HL-60/S4 treated with retinoic acid at 250 ng/mL for 4 days and 3 days (cell line): ENCODE results near the gene P2RY2.

Source experiments
- in situ Hi-C: fragments of 300-500 bp; cut with MboI; formaldehyde crosslinking; loops from 2 replicates; pipeline ENCODE4 v1.7.0; 2022; ENCODE audit warnings: low sequenced_read_pairs

The P2RY2 gene

DNA sequence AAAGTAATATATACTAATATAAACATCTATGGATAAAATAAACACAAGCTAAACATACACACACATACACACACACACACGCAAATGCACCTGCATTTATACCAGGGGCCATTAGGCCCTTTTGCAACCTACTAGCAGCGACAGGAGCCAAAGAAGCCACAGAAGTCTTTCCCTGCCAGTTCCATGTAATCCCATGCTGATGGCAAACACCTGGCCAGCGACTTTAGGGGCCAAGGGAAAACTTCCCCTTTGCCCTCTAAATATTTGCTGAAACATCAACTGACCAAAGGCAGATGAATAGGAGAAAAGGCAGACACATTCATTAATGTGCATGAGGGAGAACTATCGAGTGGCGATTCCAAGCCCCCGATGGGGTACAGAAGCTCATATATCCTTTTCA lies 14.8 kb upstream of the P2RY2 start:
- in situ Hi-C loops, result no loop called here

GRCh38 chr11:73203790-73204189 lies 14.3 kb upstream of the P2RY2 start:
- in situ Hi-C loops, result no loop called here

DNA sequence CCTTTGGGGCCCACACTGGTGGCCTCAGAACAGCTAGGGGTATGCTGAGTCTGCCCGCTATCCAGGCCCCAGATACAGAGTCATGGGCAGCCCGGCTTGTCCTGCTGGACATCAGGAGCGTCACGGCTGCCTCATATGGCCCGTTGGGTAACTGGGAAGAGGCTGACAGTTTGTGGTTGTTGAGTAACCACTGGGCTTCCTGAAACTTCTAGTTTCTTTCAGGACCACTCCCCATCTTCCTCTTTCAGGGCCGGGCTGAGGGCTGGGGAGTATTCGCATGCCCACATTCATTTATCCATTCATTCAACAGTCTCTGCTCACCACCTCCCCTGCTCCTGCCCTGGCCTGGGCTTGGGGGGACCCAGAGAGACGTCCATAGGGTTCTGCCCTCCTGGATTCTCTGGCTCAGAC lies 13.4 kb upstream of the P2RY2 start:
- in situ Hi-C loops, result no loop called here

DNA sequence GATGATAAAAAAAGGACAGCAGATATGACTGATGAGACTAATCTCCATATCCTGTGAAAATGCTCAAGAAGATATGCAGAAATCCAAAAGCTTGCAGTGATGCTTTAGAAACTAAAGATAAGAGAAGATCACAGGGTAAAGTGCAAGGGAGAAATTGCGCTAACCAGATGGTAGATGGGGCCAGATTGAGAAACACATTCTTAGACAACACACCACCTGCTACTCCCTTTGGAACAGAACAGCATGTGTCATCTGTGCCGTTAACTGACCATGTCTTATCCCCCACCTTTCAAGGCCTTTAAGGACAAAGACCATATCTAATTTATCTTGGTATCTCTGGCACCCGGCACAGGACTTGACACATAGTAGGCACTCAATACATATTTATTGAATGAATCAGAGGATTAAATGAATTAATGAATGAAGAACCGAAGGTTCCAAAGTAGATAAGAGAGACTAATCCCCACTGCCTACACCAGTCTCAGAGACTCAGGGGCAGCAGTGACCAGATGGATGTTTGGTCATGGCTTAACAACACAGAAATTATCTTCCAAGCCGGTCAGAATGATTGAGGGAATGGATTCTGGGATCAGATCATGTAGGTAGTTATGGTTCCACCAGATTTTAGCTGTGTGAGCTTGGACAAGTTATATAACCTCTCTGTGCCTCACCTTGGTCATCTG lies 12.3 kb upstream of the P2RY2 start:
- in situ Hi-C loops, result no loop called here

- in situ Hi-C loops, result no loop called here
Measured at GRCh38 chr11:73206801-73207200, 11.3 kb upstream of the P2RY2 start.

DNA sequence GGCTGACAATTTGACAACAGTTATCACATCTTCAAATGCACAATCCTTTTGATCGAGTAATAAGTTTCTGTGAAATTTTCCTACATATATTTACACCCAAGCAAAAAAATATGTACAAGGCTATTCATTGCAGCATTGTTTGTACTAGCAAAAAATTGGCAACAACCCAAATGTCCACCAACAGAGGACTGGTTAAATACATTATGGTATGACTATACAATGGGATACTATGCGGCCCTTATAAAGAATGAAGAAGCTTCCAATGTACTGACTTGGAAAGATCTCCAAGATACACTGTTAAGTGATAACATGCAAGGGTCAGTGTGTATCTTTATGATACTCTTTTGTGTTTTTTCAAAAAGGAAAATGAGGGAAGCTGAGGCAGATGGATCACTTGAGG lies 8.2 kb upstream of the P2RY2 start:
- in situ Hi-C loops, result no loop called here

GRCh38 chr11:73210916-73211667 lies 7.0 kb upstream of the P2RY2 start:
- in situ Hi-C loops, result no loop called here

- in situ Hi-C loops, result no loop called here
Measured at GRCh38 chr11:73213196-73214143, 4.6 kb upstream of the P2RY2 start.

GRCh38 chr11:73215191-73216134 lies 2.6 kb upstream of the P2RY2 start:
- in situ Hi-C loops, result no loop called here

DNA sequence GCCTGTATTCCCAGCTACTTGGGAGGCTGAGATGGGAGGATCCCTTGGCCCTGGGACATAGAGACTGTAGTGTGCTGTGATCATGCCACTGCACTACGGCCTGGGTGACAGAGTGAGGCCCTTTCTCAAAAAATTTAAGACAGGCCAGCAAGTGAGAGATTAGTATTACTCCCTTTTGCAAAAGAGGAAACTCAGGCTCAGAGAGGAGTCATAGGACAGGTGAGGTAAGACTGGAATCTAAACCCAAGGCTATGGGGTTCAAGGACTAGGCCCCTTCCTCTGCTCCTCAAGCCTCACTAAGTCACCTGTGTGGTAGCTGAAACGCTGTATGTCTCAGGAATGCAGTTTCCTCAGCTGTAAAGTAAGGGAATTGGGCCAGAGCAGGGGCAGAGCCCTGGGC lies 1.6 kb upstream of the P2RY2 start:
- in situ Hi-C loops, result no loop called here

DNA sequence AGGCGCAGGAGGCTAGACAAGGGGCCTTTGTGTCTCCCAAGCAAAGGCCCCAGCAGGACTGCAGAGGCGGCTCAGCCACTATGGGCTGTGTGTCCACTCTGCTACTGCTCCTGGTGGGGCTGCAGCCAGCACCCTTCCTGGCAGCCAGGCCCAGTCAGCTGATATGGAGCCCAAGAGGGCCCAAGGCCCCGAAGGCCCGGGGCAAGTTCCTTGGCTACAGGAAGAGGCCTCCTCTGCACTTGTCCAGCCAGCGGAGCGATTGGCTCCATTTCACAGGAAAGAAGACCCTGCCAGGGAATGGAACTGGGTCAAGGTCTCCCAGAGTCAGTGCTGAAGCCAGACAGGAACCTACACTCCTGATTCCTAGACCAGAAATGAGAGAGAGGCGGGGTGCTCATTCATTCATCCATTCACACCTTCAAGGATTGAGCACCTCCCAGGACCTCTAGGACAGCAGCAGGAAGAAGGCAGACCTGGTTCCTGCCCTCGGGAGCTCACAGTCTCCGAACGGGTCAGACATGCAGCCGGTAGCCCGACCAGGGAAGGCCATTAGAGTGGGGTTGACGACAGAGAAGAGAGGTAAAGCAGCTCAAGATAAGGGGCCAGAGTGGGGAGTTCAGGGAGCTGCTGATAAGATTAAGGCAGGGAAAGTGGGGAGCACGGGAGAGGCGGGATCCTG lies 811 bp upstream of the P2RY2 start:
- in situ Hi-C loops, result no loop called here

- in situ Hi-C loops, result no loop called here
Measured at GRCh38 chr11:73217810-73218105, 323 bp upstream of the P2RY2 start.

DNA sequence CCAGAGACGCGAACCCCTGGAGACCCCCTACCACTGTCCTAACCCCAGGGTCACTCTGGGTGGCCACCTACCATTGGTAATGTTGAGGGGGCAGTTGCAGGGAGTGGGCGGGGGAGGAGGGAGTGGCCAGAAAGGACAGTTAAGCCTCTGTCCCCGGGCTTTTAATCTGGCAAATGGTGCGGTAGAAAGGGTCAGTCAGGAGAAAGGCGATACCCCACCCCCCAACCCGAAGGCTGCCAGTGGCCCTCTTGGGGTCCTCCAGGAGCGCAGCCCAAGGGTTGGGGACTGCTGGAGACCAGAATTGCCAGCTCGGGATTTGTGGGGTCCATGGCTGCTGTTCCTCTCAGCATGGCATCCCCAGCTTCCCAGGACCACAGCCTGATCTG lies 742 bp downstream of the P2RY2 start:
- in situ Hi-C loops, result no loop called here

DNA sequence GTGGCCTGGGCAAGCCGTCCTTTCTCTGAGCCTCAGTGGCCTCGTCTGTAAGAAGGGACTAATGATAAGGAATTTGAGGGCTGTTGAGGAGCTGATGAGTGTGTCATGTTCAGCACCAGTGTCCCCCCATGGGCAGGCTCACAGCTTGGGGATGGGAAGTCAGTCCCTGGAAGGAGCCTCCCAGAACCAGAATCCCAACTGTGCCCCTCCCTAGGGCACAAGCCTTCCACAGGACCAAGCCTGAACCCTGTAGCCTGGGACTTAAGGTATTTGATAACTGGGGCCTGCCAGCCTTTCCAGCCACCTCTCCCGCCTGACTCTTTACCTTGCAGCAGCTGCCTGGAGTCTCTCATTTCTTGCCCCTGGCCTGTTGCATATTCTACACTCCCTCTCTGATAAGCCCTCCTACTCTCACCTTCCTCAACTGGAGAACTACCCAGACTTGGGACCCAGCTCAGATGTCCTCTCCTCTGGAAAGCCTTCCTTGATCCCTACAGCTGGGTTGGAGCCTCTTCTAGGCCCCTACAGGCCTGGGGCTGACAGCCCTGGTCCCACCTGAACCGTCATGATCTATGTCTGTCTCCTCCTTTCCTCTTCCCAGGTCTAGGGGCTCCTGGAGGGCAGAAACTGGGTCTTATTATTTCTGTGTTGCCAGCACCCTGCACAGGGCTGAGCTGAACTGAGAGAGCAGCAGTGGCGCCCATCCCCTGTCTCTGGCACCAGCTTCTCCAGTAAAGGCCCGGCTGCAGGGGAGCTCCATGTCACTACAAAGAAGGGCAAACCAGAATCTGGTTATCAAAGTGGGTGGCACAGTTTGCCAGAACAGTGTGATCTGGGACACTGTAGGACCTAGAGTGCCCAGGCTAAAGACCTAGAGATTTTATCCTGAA lies 1.6 kb downstream of the P2RY2 start:
- in situ Hi-C loops, result no loop called here

DNA sequence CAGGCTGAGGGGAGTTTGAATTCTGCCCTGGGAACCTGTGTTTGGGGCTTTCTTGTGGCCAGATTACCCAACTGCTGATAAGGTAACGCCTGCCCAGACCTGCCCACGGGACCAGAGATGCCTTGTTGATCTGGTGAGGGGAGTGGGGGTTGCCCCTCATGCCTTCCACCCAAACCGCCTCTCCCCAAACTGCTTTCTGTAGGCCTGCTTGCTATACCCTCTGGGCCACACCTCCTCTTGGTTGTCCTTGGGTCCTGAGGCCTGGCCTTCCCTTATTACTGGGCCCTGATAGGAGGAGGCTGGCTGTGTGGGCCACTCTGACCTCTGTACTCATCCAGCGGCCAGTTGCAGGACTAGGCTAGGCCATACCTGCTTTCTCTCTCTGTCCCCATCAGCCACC lies 3.4 kb downstream of the P2RY2 start:
- in situ Hi-C loops, result no loop called here

DNA sequence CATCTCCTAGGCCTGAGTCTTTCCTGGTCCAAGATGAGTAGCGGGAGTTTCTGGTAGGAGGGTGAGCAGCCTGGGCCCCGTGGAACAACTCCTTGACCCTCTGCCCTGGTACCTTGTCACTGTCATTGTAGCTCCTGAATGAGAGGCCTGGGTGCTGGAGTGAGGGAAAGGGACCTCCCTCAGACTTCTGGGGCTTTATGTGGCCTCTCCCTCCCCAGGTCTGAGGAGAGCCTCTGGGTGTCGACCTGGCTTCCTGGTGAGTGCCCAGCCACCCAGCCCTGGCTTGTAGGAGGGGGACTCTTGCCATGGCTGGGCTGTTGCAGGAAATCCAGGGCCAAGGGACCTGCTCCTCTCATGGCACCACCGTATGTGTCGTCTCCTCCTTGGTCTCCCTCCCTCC lies 3.9 kb downstream of the P2RY2 start:
- in situ Hi-C loops, result no loop called here

- in situ Hi-C loops, result no loop called here
Measured at GRCh38 chr11:73223998-73224730, 6.1 kb downstream of the P2RY2 start.

DNA sequence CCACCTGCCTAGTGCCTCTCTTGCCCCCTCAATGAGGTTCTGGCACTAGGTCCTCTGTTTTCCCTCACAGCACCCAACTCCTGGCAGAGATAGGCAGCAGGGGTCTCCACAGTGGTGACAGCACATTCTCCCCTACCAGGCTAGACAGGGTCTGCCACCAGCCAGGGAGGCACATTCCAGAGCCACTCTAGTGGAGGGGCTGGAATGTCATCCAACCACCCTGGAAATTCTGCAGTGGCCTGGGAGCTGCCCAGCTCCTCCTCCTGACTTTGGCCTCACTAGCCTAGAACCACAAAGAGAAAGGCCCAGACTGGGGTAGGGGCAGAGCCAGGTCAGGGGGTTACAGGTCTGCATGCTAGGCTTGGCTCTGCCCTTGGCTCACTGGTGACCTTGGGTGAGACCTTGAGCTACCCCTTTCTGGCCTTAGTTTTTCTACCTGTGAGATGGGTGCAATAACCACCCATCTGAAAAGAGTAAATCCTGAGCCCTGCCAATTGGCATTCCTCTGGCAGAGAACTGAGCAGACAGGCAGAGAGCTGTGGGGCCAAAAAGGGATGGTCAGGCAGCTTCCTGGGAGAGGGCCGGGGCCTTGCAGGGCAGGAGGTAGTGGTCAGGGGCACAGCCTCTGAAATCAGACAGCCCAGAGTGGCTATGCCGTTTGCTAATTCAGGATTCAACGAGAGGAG lies 7.1 kb downstream of the P2RY2 start:
- in situ Hi-C loops, result no loop called here
